A549 (cell line): ENCODE results near the gene SPATA13. TPM values are rescaled to one million over a fixed set of nuclear protein-coding genes. Genes with fewer than 3 reads are reported as not detected.

Source experiments
- ATAC-seq, 2 experiments: fragments of 200-7000 bp in 1 of 2; fragments of >200 bp in 1 of 2; cut with Nextera tagmentation in 1 of 2; cut with Tn5 transposase in 1 of 2; 3 replicates each; pipeline versions ENCODE4 v1.8.0 to v1.9.1; 2018 to 2020; ENCODE audit warnings: mild to moderate bottlenecking in 1 of 2, moderate library complexity in 1 of 2
- CTCF ChIA-PET: fragments of 300-600 bp; sonication (Branson Sonifier 250); formaldehyde crosslinking; extraction: SDS; loops from one replicate; lab custom pipeline; 2021; ENCODE audit warnings: antibody characterized with exemption, inconsistent platforms; lab: Yijun Ruan, JAX
- POLR2A ChIA-PET: fragments of 350-600 bp; formaldehyde crosslinking; extraction: SDS; loops from one replicate; lab custom pipeline; 2021; ENCODE audit warnings: antibody characterized with exemption, inconsistent platforms; lab: Yijun Ruan, JAX
- DNase-seq, 2 experiments: peaks; one replicate each; pipeline versions ENCODE4 v3.0.0 to v3.0.0-alpha.2; 2011 to 2016; ENCODE audit warnings: low read depth in 1 of 2, low spot score in 1 of 2
- FAIRE-seq: peaks from 2 replicates; lab custom pipeline; 2011; peaks lifted over from hg19 to GRCh38; lab: Jason Lieb, UNC
- H3K27ac ChIP-seq, 2 experiments: fragments of >200 bp; sonication (Bioruptor Twin); formaldehyde crosslinking; 3 replicates each; pipeline ENCODE4 v1.5.1; 2016 to 2017
- H3K4me1 ChIP-seq: fragments of >200 bp; sonication (Bioruptor Twin); formaldehyde crosslinking; 3 replicates; pipeline ENCODE4 v1.6.1; 2016
- H3K4me2 ChIP-seq: fragments of >200 bp; sonication (Bioruptor Twin); formaldehyde crosslinking; 3 replicates; pipeline ENCODE4 v1.6.1; 2016
- H3K4me3 ChIP-seq: fragments of >200 bp; sonication (Bioruptor Twin); formaldehyde crosslinking; 3 replicates; pipeline ENCODE4 v1.5.1; 2016
- H3K9me3 ChIP-seq: fragments of >200 bp; sonication (Bioruptor Twin); formaldehyde crosslinking; 3 replicates; pipeline ENCODE4 v1.6.1; 2016
- BCL3 ChIP-seq: fragments of >200 bp; sonication (Bioruptor Twin); formaldehyde crosslinking; IDR thresholded peaks from 3 replicates; pipeline ENCODE4 v1.6.1; 2016
- CBX2 ChIP-seq: fragments of 200-600 bp; sonication (generic); IDR thresholded peaks from 2 replicates; pipeline ENCODE4 v1.6.1; 2016; ENCODE audit warnings: low read depth, mild to moderate bottlenecking, borderline replicate concordance
- CEBPB ChIP-seq, 2 experiments: fragments of >200 bp in 1 of 2; sonication (Bioruptor Twin) in 1 of 2; formaldehyde crosslinking in 1 of 2; IDR thresholded peaks; 2 replicates each; pipeline ENCODE4 v1.6.1; 2012 to 2016
- E2F6 ChIP-seq: IDR thresholded peaks from 2 replicates; pipeline ENCODE4 v1.6.1; 2012; ENCODE audit warnings: low read depth, borderline replicate concordance
- EHF ChIP-seq: fragments of 250-450 bp; sonication (Bioruptor Pico); IDR thresholded peaks from 2 replicates; pipeline ENCODE4 v1.5.0; 2020; ENCODE audit warnings: mild to moderate bottlenecking
- EHMT2 ChIP-seq: fragments of 200-600 bp; sonication (generic); IDR thresholded peaks from 2 replicates; pipeline ENCODE4 v1.6.1; 2016; ENCODE audit warnings: antibody characterized with exemption, low read depth, mild to moderate bottlenecking, moderate library complexity
- GATA3 ChIP-seq: IDR thresholded peaks from 2 replicates; pipeline ENCODE4 v1.6.1; 2012; ENCODE audit warnings: borderline replicate concordance
- HEYL ChIP-seq: fragments of 250-450 bp; sonication (Bioruptor Pico); IDR thresholded peaks from 2 replicates; pipeline ENCODE4 v1.8.0; 2021; ENCODE audit warnings: mild to moderate bottlenecking, moderate library complexity
- HOXB5 ChIP-seq: fragments of 250-450 bp; sonication (Bioruptor Pico); IDR thresholded peaks from 2 replicates; pipeline ENCODE4 v1.5.0; 2020; ENCODE audit warnings: mild to moderate bottlenecking, moderate library complexity
- JUN ChIP-seq, 2 experiments: fragments of >200 bp; sonication (Bioruptor Twin); formaldehyde crosslinking; IDR thresholded peaks; 2 replicates in 1 of 2; 3 replicates in 1 of 2; pipeline ENCODE4 v1.6.1; 2016 to 2017
- JUNB ChIP-seq: fragments of >200 bp; sonication (Bioruptor Twin); formaldehyde crosslinking; IDR thresholded peaks from 2 replicates; pipeline ENCODE4 v1.6.1; 2016
- KDM5A ChIP-seq: fragments of 200-600 bp; sonication (generic); IDR thresholded peaks from 2 replicates; pipeline ENCODE4 v1.6.1; 2016; ENCODE audit warnings: antibody characterized with exemption, mild to moderate bottlenecking
- MYC ChIP-seq: IDR thresholded peaks from 2 replicates; pipeline ENCODE4 v1.6.1; 2012; ENCODE audit warnings: mild to moderate bottlenecking, inconsistent platforms, low read length, improper control_type of control experiment, borderline replicate concordance
- PHF8 ChIP-seq: fragments of 200-600 bp; sonication (generic); IDR thresholded peaks from 2 replicates; pipeline ENCODE4 v1.6.1; 2016; ENCODE audit warnings: low read depth, mild to moderate bottlenecking, antibody characterized with exemption, moderate library complexity, borderline replicate concordance
- RCOR1 ChIP-seq: fragments of 150-350 bp; IDR thresholded peaks from 2 replicates; pipeline ENCODE4 v1.6.1; 2014; ENCODE audit warnings: antibody characterized with exemption, low read length, low read depth
- REST ChIP-seq: fragments of 200-600 bp; sonication (generic); IDR thresholded peaks from 2 replicates; pipeline ENCODE4 v1.6.1; 2016; ENCODE audit warnings: antibody characterized with exemption, mild to moderate bottlenecking, moderate library complexity
- TP53 ChIP-seq: fragments of 250-450 bp; sonication (Bioruptor Pico); IDR thresholded peaks from 2 replicates; pipeline ENCODE4 v1.5.0; 2021; ENCODE audit warnings: mild to moderate bottlenecking, moderate library complexity
- ZNF302 ChIP-seq: fragments of 250-450 bp; sonication (Bioruptor Pico); IDR thresholded peaks from 2 replicates; pipeline ENCODE4 v1.9.0; 2021; ENCODE audit warnings: inconsistent platforms, mild to moderate bottlenecking, moderate library complexity
- WGBS: methylation state at CpG from one replicate; pipeline ENCODE4 v1.1.6; 2017; ENCODE audit errors: missing lambda C conversion rate; 5-methylcytosine and 5-hydroxymethylcytosine counted together
- polyA plus RNA-seq, 4 experiments: library from polyadenylated mRNA; depleted of rRNA in 3 of 4; stranded (reverse); fragments of >200 nt; fragmentation: RNase III in 1 of 4; extraction: RNeasy Plus Mini Kit Qiagen cat#74134 plus additional on column Dnase treatment in 1 of 4; gene quantifications; 2 replicates in 3 of 4; 3 replicates in 1 of 4; pipeline ENCODE4 v1.2.3, GENCODE V29; 2011 to 2017
- TF ChIP-seq, protein P1 (sequence below): fragments of >200 bp; sonication (Bioruptor Twin); formaldehyde crosslinking; IDR thresholded peaks from 2 replicates; pipeline ENCODE4 v1.6.1; 2016
- TF ChIP-seq, protein P2 (sequence below): IDR thresholded peaks from 2 replicates; pipeline ENCODE4 v1.6.1; 2012

The SPATA13 gene
- polyA plus RNA-seq, 2 of the 4 experiments (the other 2 are of a cell fraction), result 3.1 to 6.3 TPM

DNA sequence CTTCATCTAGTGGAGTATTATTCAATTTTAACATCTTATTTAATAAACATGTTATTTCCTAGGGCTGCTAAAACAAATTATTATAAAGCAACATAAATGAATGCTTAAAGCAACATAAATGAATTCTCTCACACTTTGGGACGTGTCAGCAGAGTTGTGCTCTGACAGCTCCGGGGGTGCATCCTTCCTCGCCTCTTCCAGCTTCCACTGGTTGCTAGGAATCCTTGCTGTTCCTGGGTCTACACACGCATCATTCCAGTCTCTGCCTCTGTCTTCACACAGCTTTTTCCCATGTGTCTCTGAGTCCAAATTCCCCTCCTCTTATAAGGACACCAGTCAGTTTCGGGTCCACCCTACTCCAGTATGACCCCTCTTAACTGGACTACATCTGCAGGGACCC is 21.6 kb upstream of the SPATA13 start (continued):
- TF ChIP-seq REST, result no peak
- TF ChIP-seq, protein P1, sequence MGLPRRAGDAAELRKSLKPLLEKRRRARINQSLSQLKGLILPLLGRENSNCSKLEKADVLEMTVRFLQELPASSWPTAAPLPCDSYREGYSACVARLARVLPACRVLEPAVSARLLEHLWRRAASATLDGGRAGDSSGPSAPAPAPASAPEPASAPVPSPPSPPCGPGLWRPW, result no peak
- no peak for TF ChIP-seq BCL3
- TF ChIP-seq ZNF302 (CRISPR knock-in tag), result no peak

- ATAC-seq (no peak), FAIRE-seq (no peak), DNase-seq (no peak)
- H3K4me1 ChIP-seq, result no peaks in the 10 kb centered on the region
- no peak overlapping the region for H3K4me3 ChIP-seq
- H3K9me3 ChIP-seq, result no peaks in the 10 kb centered on the region
- no peak overlapping the region for H3K27ac ChIP-seq
- H3K4me2 ChIP-seq, result no peak overlapping the region
- POLR2A ChIA-PET, result no interaction called here
- TF ChIP-seq CEBPB (IDR thresholded peaks at IDR 0.05) (no peak), RCOR1 (no peak), TP53 (no peak), JUN (IDR thresholded peaks at IDR 0.05) (no peak), HOXB5 (no peak), KDM5A (no peak)
- TF ChIP-seq, all 56 proteins: peak for 0
- WGBS, result 72% methylated on average over 7 of the region's 7 CpGs
- CTCF ChIA-PET, result interaction anchor here (0.7 to 1.1 kb wide), 4 partner anchors 13 to 122 kb away, joined by 3 to 4 read pairs (median 3); no protein-coding TSS in a partner anchor
Measured at GRCh38 chr13:24141333-24141910, 19.1 kb upstream of the SPATA13 start.

DNA sequence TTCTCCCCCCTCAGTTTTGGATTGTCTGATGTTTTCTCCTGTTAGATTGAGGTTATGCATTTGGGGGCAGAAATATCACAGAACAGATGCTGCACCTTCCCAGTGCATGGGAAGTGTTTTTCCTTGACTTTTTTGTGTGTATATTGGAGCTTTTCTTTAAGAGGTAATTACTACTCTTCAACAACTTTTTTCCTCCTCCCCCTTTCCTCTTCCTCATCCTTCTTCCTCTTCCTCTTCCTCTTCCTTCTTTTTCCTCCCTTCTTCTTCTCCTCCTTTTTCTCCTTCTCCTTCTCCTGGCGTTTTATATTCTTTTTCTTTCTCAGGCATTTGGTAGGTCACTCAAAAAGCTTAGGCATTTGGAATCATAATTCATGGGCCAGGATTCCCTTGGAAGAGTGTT is 18.1 kb upstream of the SPATA13 start:
- CTCF ChIA-PET, result interaction anchor here (0.8 kb wide), 1 partner anchor 123 kb away, joined by 3 read pairs; no protein-coding TSS in a partner anchor
- POLR2A ChIA-PET, result no interaction called here
- Histone ChIP-seq H3K4me3 (no peak overlapping the region), H3K9me3 (no peaks in the 10 kb centered on the region), H3K4me1 (peaks cover 4% of the 10 kb centered on the region), H3K4me2 (no peak overlapping the region), H3K27ac (no peak overlapping the region)
- WGBS, result 43% methylated on average over 1 of the region's 1 CpG
- no peak for ATAC-seq
- DNase-seq, result no peak
- TF ChIP-seq MYC (no peak), JUNB (no peak), E2F6 (no peak), CBX2 (no peak), HEYL (CRISPR knock-in tag) (no peak), PHF8 (no peak), EHF (no peak), EHMT2 (no peak), JUN (IDR thresholded peaks at IDR 0.05) (no peak), GATA3 (no peak)
- TF ChIP-seq, protein P2, sequence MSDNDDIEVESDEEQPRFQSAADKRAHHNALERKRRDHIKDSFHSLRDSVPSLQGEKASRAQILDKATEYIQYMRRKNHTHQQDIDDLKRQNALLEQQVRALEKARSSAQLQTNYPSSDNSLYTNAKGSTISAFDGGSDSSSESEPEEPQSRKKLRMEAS, result no peak
- FAIRE-seq, result no peak
